GM12878 (cell line): ENCODE measurements around the gene OLIG2. TPM values are rescaled to one million over a fixed set of nuclear protein-coding genes. Genes with fewer than 3 reads are reported as not detected.

ENCODE experiments used
- ATAC-seq: fragments of 200-7000 bp; cut with Tn5 transposase; 3 replicates; pipeline ENCODE4 v1.9.1; 2020; ENCODE audit warnings: mild to moderate bottlenecking, moderate library complexity
- BruUV-seq: library from RNA; stranded (reverse); fragments of 400-500 nt; replicated peaks from 2 replicates; lab custom pipeline; 2021; lab: Mats Ljungman, UMichigan
- CTCF ChIA-PET: fragments of 300-600 bp; sonication (Branson Sonifier 250); formaldehyde crosslinking; extraction: SDS; loops from one replicate; lab custom pipeline; 2021; ENCODE audit warnings: inconsistent platforms; lab: Yijun Ruan, JAX
- POLR2A ChIA-PET: fragments of 350-600 bp; formaldehyde crosslinking; extraction: SDS; loops from one replicate; lab custom pipeline; 2021; ENCODE audit warnings: inconsistent platforms; lab: Charles Lee
- RAD21 ChIA-PET: fragments of 300-600 bp; sonication (Branson Sonifier 250); formaldehyde crosslinking; loops from one replicate; lab custom pipeline; 2023; ENCODE audit warnings: antibody characterized with exemption; ENCODE audit not compliant: unreplicated experiment; lab: Charles Lee
- SMC1A ChIA-PET: fragments of 300-600 bp; sonication (Branson Sonifier 250); formaldehyde crosslinking; loops from one replicate; lab custom pipeline; 2023; ENCODE audit not compliant: unreplicated experiment, uncharacterized antibody; lab: Charles Lee
- DNase-seq: peaks from one replicate; pipeline ENCODE4 v3.0.0-alpha.2; 2011; ENCODE audit warnings: low read depth, low spot score
- FAIRE-seq: peaks from 3 replicates; lab custom pipeline; 2011; peaks lifted over from hg19 to GRCh38; lab: Jason Lieb, UNC
- H2AFZ ChIP-seq: 2 replicates; pipeline ENCODE4 v1.6.0; 2011; ENCODE audit warnings: low read depth, low read length, control low read depth; ENCODE audit not compliant: control insufficient read depth
- H3K27ac ChIP-seq: 2 replicates; pipeline ENCODE4 v1.5.1; 2011; ENCODE audit warnings: control low read depth; ENCODE audit not compliant: control insufficient read depth, insufficient read depth
- H3K27me3 ChIP-seq, 2 experiments: replicated peaks in 1 of 2; 2 replicates each; pipeline versions ENCODE4 v1.6.0 to v1.6.1; 2011; ENCODE audit warnings: low read length in 1 of 2; ENCODE audit not compliant: control insufficient read depth in 2 of 2, insufficient read depth in 2 of 2
- H3K36me3 ChIP-seq, 2 experiments: 2 replicates each; pipeline ENCODE4 v1.5.1; 2011; ENCODE audit warnings: low read length in 1 of 2; ENCODE audit not compliant: control insufficient read depth in 2 of 2, insufficient read depth in 2 of 2
- H3K4me1 ChIP-seq: 2 replicates; pipeline ENCODE4 v1.6.1; 2011; ENCODE audit warnings: mild to moderate bottlenecking, low read length, moderate library complexity, mixed read lengths; ENCODE audit not compliant: control insufficient read depth, insufficient read depth
- H3K4me2 ChIP-seq: 2 replicates; pipeline ENCODE4 v1.6.0; 2011; ENCODE audit warnings: control low read depth; ENCODE audit not compliant: control insufficient read depth, insufficient read depth
- H3K4me3 ChIP-seq: fragments of 200-600 bp; sonication (generic); 2 replicates; pipeline ENCODE4 v1.5.1; 2016
- H3K79me2 ChIP-seq: 2 replicates; pipeline ENCODE4 v1.6.0; 2011; ENCODE audit warnings: low read length; ENCODE audit not compliant: control insufficient read depth, insufficient read depth
- H3K9ac ChIP-seq: 2 replicates; pipeline ENCODE4 v1.8.0; 2011; ENCODE audit warnings: low read length, control low read depth, mixed read lengths; ENCODE audit not compliant: control insufficient read depth, insufficient read depth
- H3K9me3 ChIP-seq: replicated peaks from 3 replicates; pipeline ENCODE4 v1.5.1; 2011; ENCODE audit warnings: mild to moderate bottlenecking, low read length; ENCODE audit not compliant: control insufficient read depth, insufficient read depth
- H4K20me1 ChIP-seq: 2 replicates; pipeline ENCODE4 v1.6.0; 2011; ENCODE audit not compliant: control insufficient read depth, insufficient read depth
- ELK1 ChIP-seq: IDR thresholded peaks from 2 replicates; pipeline ENCODE4 v1.6.1; 2012; ENCODE audit warnings: low read depth, low read length, improper control_type of control experiment
- HDGF ChIP-seq: fragments of 450-650 bp; IDR thresholded peaks from 2 replicates; pipeline ENCODE4 v1.6.1; 2016; ENCODE audit warnings: antibody characterized with exemption
- KAT2A ChIP-seq: conservative IDR thresholded peaks from 2 replicates; pipeline ENCODE4 v1.6.1; 2011; ENCODE audit warnings: low read depth, low read length; ENCODE audit not compliant: control insufficient read depth
- KDM1A ChIP-seq: fragments of 200-600 bp; sonication (generic); IDR thresholded peaks from 2 replicates; pipeline ENCODE4 v1.6.1; 2016; ENCODE audit warnings: borderline replicate concordance
- KLF5 ChIP-seq: fragments of 450-650 bp; IDR thresholded peaks from 2 replicates; pipeline ENCODE4 v1.6.1; 2014; ENCODE audit warnings: mild to moderate bottlenecking; ENCODE audit not compliant: partially characterized antibody
- MTA2 ChIP-seq: fragments of 450-650 bp; IDR thresholded peaks from 2 replicates; pipeline ENCODE4 v1.6.1; 2016; ENCODE audit warnings: low read depth, mild to moderate bottlenecking, moderate library complexity
- MYB ChIP-seq: fragments of 150-350 bp; IDR thresholded peaks from 2 replicates; pipeline ENCODE4 v1.6.1; 2014; ENCODE audit warnings: mild to moderate bottlenecking, low read depth, low read length, borderline replicate concordance
- NFYB ChIP-seq: IDR thresholded peaks from 2 replicates; pipeline ENCODE4 v1.6.1; 2011; ENCODE audit warnings: low read depth, mild to moderate bottlenecking, low read length, improper control_type of control experiment, moderate library complexity; ENCODE audit not compliant: insufficient read depth
- RAD51 ChIP-seq: fragments of 450-650 bp; IDR thresholded peaks from 2 replicates; pipeline ENCODE4 v1.6.1; 2016; ENCODE audit warnings: moderate library complexity, mild to moderate bottlenecking, inconsistent platforms
- RELA ChIP-seq: fragments of 450-650 bp; IDR thresholded peaks from 2 replicates; pipeline ENCODE4 v1.8.0; 2014; ENCODE audit warnings: borderline replicate concordance; ENCODE audit not compliant: partially characterized antibody
- SMAD5 ChIP-seq: IDR thresholded peaks from 2 replicates; pipeline ENCODE4 v1.6.1; 2016; ENCODE audit warnings: antibody characterized with exemption, low read depth
- YY1 ChIP-seq: IDR thresholded peaks from 2 replicates; pipeline ENCODE4 v1.6.1; 2011; ENCODE audit warnings: low read depth, mild to moderate bottlenecking, low read length
- WGBS: methylation state at CpG from one replicate; pipeline ENCODE4 v1.1.6; 2016; ENCODE audit warnings: low lambda C conversion rate; ENCODE audit not compliant: insufficient replicate concordance, insufficient coverage; ENCODE audit errors: missing lambda C conversion rate; 5-methylcytosine and 5-hydroxymethylcytosine counted together
- in situ Hi-C: fragments of 300-500 bp; cut with MboI; formaldehyde crosslinking; loops from 9 replicates; pipeline ENCODE4 v1.14.3; 2018; ENCODE audit warnings: mixed read lengths
- intact Hi-C: fragments of 100-400 bp; cut with micrococcal nuclease; formaldehyde crosslinking; loops from one replicate; pipeline ENCODE4 v1.14.2; 2022; ENCODE audit not compliant: unreplicated experiment
- polyA plus RNA-seq, 11 experiments: library from polyadenylated mRNA; depleted of rRNA in 4 of 11; unstranded in 6 of 11; stranded (reverse) in 5 of 11; fragments of >200 nt; fragmentation: Nextera tagmentation in 4 of 11; fragmentation: Illumina TruSeq in 1 of 11; extraction: Ambion mirVana in 4 of 11; extraction: Trizol in 1 of 11; gene quantifications; 1 replicate in 1 of 11; 2 replicates in 10 of 11; pipeline versions ENCODE4 v1.2.1 to v1.2.3, GENCODE V29; 2011 to 2016; ENCODE audit warnings: inconsistent platforms in 2 of 11, missing spikeins in 2 of 11, low read depth in 1 of 11
- total RNA-seq, 4 experiments: library from RNA; depleted of rRNA in 3 of 4; stranded (reverse); fragments of >200 nt in 3 of 4; fragmentation: Illumina TruSeq in 1 of 4; extraction: Trizol in 1 of 4; gene quantifications; 2 replicates each; pipeline versions ENCODE4 v1.2.1 to v1.2.3, GENCODE V29; 2013 to 2021
- TF ChIP-seq, protein P1 (sequence below): fragments of 450-650 bp; formaldehyde crosslinking; IDR thresholded peaks from 2 replicates; pipeline ENCODE4 v1.5.0; 2022; ENCODE audit warnings: mild to moderate bottlenecking, missing genetic modification characterization

OLIG2 gene
- total and polyA plus RNA-seq, 10 of the 15 experiments (the other 5 are each of a cell fraction or from before 2014, with no cell fraction given), result not detected

GRCh38 chr21:33020558-33021100 is 5.1 kb upstream of the OLIG2 start:
- H3K27me3 ChIP-seq, result peaks cover 23 to 25% of the 10 kb centered on the region in 2 experiments

DNA sequence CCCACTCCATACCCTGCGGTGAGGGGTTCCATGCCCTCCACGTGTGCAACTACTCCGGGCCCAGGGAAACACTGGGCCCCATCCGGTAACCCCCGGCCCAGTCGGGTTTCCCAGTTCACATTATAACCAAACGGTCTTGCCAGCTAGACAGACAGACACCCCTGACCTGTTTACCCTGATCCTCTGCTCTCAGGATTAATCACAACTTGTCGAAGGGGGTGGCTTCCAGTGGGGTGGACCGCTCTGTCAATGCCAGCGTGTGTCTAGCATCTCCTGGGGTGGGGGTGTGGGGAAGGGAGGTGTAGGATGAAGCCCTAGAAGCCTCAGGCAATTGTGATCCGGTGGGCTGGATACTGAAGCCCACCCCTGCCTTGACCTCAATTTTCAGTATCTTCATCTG is 4.6 kb upstream of the OLIG2 start:
- ChIA-PET POLR2A (no interaction called here), RAD21 (no interaction called here)
- H3K9ac ChIP-seq, result no peak overlapping the region
- H3K36me3 ChIP-seq, result no peaks in the 10 kb centered on the region; a peak in 1 of 4 replicates
- TF ChIP-seq ELK1 (no peak), YY1 (no peak), KDM1A (no peak), MYB (no peak), SMAD5 (no peak), KLF5 (no peak), MTA2 (no peak), HDGF (no peak), NFYB (no peak), RAD51 (no peak), KAT2A (no peak)
- TF ChIP-seq, protein P1, sequence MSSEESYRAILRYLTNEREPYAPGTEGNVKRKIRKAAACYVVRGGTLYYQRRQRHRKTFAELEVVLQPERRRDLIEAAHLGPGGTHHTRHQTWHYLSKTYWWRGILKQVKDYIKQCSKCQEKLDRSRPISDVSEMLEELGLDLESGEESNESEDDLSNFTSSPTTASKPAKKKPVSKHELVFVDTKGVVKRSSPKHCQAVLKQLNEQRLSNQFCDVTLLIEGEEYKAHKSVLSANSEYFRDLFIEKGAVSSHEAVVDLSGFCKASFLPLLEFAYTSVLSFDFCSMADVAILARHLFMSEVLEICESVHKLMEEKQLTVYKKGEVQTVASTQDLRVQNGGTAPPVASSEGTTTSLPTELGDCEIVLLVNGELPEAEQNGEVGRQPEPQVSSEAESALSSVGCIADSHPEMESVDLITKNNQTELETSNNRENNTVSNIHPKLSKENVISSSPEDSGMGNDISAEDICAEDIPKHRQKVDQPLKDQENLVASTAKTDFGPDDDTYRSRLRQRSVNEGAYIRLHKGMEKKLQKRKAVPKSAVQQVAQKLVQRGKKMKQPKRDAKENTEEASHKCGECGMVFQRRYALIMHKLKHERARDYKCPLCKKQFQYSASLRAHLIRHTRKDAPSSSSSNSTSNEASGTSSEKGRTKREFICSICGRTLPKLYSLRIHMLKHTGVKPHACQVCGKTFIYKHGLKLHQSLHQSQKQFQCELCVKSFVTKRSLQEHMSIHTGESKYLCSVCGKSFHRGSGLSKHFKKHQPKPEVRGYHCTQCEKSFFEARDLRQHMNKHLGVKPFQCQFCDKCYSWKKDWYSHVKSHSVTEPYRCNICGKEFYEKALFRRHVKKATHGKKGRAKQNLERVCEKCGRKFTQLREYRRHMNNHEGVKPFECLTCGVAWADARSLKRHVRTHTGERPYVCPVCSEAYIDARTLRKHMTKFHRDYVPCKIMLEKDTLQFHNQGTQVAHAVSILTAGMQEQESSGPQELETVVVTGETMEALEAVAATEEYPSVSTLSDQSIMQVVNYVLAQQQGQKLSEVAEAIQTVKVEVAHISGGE (CRISPR knock-in tag), result no peak
- TF ChIP-seq, all 136 proteins: peak for 0
- Histone ChIP-seq H3K4me1 (no peaks in the 10 kb centered on the region), H3K4me2 (no peak overlapping the region), H3K27me3 (peaks cover 24 to 28% of the 10 kb centered on the region in 2 experiments), H2AFZ (no peak overlapping the region), H3K4me3 (no peak overlapping the region), H3K79me2 (no peaks in the 10 kb centered on the region), H4K20me1 (no peaks in the 10 kb centered on the region), H3K27ac (no peak overlapping the region), H3K9me3 (no peaks in the 10 kb centered on the region)
- CTCF ChIA-PET, result interaction anchor here (1.2 to 2.2 kb wide), 2 partner anchors 82 to 189 kb away, joined by 3 to 5 read pairs; no protein-coding TSS in a partner anchor
- no TSS peak for BruUV-seq
- WGBS, result 23% methylated on average over 11 of the region's 11 CpGs
- FAIRE-seq (no peak), DNase-seq (no peak), ATAC-seq (no peak)
- SMC1A ChIA-PET, result no interaction called here
- intact Hi-C loops, result no loop called here
- in situ Hi-C loops, result no loop called here

More at GRCh38 chr21:33020558-33021100, 5.1 kb upstream of the OLIG2 start:
- ChIA-PET RAD21 (no interaction called here), SMC1A (no interaction called here), POLR2A (no interaction called here)
- no peaks in the 10 kb centered on the region for H4K20me1 ChIP-seq
- no peak overlapping the region for H2AFZ ChIP-seq
- in situ Hi-C loops, result no loop called here
- H3K79me2 ChIP-seq, result no peaks in the 10 kb centered on the region
- BruUV-seq, result no TSS peak
- intact Hi-C loops, result no loop called here
- H3K4me1 ChIP-seq, result no peaks in the 10 kb centered on the region
- ATAC-seq, result no peak
- WGBS, result 7% methylated on average over 9 of the region's 16 CpGs
- no peak for TF ChIP-seq RELA
- TF ChIP-seq, all 136 proteins: peak for 0
- no peak overlapping the region for H3K27ac ChIP-seq
- no peak overlapping the region for H3K4me2 ChIP-seq
- DNase-seq, result no peak
- H3K36me3 ChIP-seq, result no peaks in the 10 kb centered on the region
- CTCF ChIA-PET, result no interaction called here
- no peak for FAIRE-seq
- H3K9ac ChIP-seq, result no peak overlapping the region
- no peak overlapping the region for H3K4me3 ChIP-seq
- H3K9me3 ChIP-seq, result no peaks in the 10 kb centered on the region
